ENCODE measurements around the gene HYI.
A peak's percentile ranks its signal among the peaks of the same experiment; 100 is the strongest.

The HYI gene

DNA sequence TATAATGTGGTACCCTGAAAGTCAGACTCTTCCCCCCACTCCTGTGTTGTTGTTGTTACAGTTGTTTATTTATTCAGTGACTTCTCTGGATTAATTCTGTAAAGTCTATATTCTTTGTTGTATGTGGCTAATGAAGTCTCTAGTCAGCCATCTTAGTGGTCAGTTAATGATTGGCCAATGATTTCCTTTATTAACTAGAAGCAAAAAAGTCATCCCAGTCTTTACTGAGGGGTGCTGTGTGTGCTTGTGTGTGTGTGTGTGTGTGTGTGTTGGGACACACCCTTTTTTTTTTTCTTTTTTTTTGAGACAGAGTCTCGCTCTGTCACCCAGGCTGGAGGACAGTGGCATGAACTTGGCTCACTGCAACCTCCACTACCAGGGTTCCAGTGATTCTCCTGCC lies 37.3 kb upstream of the HYI start:
- H3K27me3 Mint-ChIP-seq (ENCODE audit: low read depth) = peaks cover 4% of the 10 kb centered on the region
- no peaks in the 10 kb centered on the region for H3K36me3 Mint-ChIP-seq (ENCODE audit: low read depth)
- no peak overlapping the region for H3K27ac Mint-ChIP-seq
- peaks cover 41% of the 10 kb centered on the region for H3K9me3 Mint-ChIP-seq
- H3K4me3 Mint-ChIP-seq = no peak overlapping the region
- H3K4me1 Mint-ChIP-seq = peaks cover 14% of the 10 kb centered on the region
- no peak for TF ChIP-seq CTCF (IDR thresholded peaks at IDR 0.05; ENCODE audit: unreplicated experiment in 3 of 3)

DNA sequence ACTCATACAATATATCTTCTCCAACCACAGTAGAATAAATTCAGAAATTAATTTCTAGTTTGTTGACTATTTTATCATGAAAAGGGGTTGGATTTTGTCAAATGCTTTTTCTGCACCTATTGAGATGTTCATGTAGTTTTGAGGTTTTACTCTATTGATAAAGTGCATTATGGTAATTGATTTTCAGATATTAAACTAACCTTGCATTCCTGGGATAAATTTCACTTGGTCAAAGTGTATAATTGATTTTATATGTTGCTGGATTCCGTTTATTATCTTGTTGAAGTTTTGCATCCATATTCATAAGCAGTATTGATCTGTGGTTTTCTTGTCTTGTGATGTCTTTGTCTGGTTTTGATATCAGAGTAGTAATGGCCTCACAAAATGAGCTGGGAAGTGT lies 34.4 kb upstream of the HYI start:
- peaks cover 4% of the 10 kb centered on the region for H3K4me1 Mint-ChIP-seq
- no peak overlapping the region for H3K4me3 Mint-ChIP-seq
- TF ChIP-seq CTCF (IDR thresholded peaks at IDR 0.05; ENCODE audit: unreplicated experiment in 3 of 3) = no peak
- peaks cover 45% of the 10 kb centered on the region for H3K9me3 Mint-ChIP-seq
- no peaks in the 10 kb centered on the region for H3K36me3 Mint-ChIP-seq (ENCODE audit: low read depth)
- H3K27ac Mint-ChIP-seq = no peak overlapping the region
- H3K27me3 Mint-ChIP-seq (ENCODE audit: low read depth) = no peaks in the 10 kb centered on the region

GRCh38 chr1:43484367-43484766 lies 30.6 kb upstream of the HYI start:
- H3K9me3 Mint-ChIP-seq = peaks cover 31% of the 10 kb centered on the region
- no peak overlapping the region for H3K27ac Mint-ChIP-seq
- TF ChIP-seq CTCF (IDR thresholded peaks at IDR 0.05; ENCODE audit: unreplicated experiment in 3 of 3) = no peak
- H3K4me3 Mint-ChIP-seq = no peak overlapping the region
- no peaks in the 10 kb centered on the region for H3K27me3 Mint-ChIP-seq (ENCODE audit: low read depth)
- H3K4me1 Mint-ChIP-seq = peaks cover 11% of the 10 kb centered on the region
- no peaks in the 10 kb centered on the region for H3K36me3 Mint-ChIP-seq (ENCODE audit: low read depth)

DNA sequence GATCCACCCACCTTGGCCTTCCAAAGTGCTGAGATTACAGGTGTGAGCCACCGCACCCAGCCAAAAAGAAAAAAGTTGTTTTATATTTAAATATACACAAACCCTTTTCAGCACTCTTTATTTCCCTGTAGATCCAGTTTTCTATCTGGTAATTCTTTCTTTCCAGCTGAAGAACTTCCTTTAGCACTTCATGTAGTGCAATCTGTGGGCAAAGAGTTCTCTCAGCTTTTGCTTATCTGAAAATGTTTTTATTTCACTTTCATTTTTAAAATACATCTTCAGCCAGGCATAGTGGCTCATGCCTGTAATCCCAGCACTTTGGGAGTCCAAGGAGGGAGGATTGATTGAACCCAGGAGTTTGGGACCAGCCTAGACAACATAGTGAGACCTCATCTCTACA lies 28.5 kb upstream of the HYI start:
- Mint-ChIP-seq H3K27ac (no peak overlapping the region), H3K36me3 (ENCODE audit: low read depth) (no peaks in the 10 kb centered on the region), H3K4me3 (no peak overlapping the region), H3K27me3 (ENCODE audit: low read depth) (no peaks in the 10 kb centered on the region), H3K4me1 (peaks cover 11% of the 10 kb centered on the region), H3K9me3 (peaks cover 20% of the 10 kb centered on the region)
- TF ChIP-seq CTCF (IDR thresholded peaks at IDR 0.05; ENCODE audit: unreplicated experiment in 3 of 3) = no peak

DNA sequence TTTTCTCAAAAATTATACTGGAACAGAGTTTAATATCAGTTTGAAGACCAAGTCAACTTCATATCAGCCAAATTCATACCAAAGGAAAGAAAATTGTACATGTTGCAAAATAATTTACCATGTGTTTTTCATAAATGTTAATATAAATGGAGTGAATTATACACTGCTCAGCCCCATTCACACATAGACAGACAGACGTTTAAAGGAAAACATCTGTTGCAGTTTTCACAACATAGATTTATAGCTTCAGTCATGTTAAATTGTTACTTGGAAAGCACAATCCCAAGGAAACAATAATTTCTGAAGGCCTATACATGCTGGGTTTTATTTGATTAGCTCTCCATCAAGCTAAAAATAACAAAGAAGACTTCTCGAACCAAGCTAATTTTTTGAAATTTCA lies 27.8 kb upstream of the HYI start:
- peak overlapping the region in 2 of 3 experiments; percentile 51 to 64 for H3K27ac Mint-ChIP-seq
- peaks cover 11% of the 10 kb centered on the region for H3K4me1 Mint-ChIP-seq
- H3K9me3 Mint-ChIP-seq = peaks cover 17% of the 10 kb centered on the region
- TF ChIP-seq CTCF (IDR thresholded peaks at IDR 0.05; ENCODE audit: unreplicated experiment in 3 of 3) = no peak
- no peaks in the 10 kb centered on the region for H3K36me3 Mint-ChIP-seq (ENCODE audit: low read depth)
- no peaks in the 10 kb centered on the region for H3K27me3 Mint-ChIP-seq (ENCODE audit: low read depth)
- H3K4me3 Mint-ChIP-seq = no peak overlapping the region

GRCh38 chr1:43479414-43479813 lies 25.7 kb upstream of the HYI start:
- no peak for TF ChIP-seq CTCF (IDR thresholded peaks at IDR 0.05; ENCODE audit: unreplicated experiment in 3 of 3)
- H3K9me3 Mint-ChIP-seq = peaks cover 15% of the 10 kb centered on the region
- no peaks in the 10 kb centered on the region for H3K27me3 Mint-ChIP-seq (ENCODE audit: low read depth)
- H3K4me1 Mint-ChIP-seq = peaks cover 11% of the 10 kb centered on the region
- no peaks in the 10 kb centered on the region for H3K36me3 Mint-ChIP-seq (ENCODE audit: low read depth)
- H3K4me3 Mint-ChIP-seq = no peak overlapping the region
- no peak overlapping the region for H3K27ac Mint-ChIP-seq
